CMK (cell line): ENCODE measurements around the gene SLC4A7.
"Not testable (repeated sequence)": the region's sequence is repeated elsewhere in the genome, so short reads cannot be mapped to it uniquely, and the experiment has no call there.

Experiments used
- DNase-seq: peaks from one replicate; pipeline ENCODE4 v3.0.0-alpha.2; 2010; ENCODE audit warnings: low read depth

Gene SLC4A7

GRCh38 chr3:27358372-27358771, 125.8 kb downstream of the SLC4A7 start:
- DNase-seq, result no peak

DNA sequence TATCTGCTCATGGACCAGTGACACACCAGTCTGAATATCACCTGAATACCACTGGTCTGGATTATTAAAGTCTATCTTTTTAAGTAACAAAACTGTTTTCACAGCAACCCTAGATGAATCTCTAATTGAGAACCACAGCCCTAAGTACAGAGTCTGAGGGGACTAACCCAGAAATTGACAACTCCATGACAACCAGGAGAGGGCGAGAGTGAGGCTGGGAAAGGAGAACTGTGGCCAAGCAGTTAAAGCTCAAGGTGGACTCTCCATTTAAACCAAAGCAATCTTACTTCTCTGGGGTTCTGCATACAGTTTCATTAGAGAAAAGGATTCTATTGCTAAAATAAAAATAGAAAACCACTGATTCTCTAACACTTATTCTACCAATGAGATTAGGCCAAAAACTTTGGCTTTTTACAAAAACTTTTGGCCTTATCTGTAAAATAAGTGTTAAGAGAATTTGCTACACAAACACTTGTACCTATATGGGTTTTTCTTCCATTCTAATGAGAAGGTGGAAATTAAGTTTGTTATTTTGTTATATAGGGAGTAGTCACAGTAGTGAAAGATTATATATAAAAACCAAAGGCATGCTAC, 126.4 kb downstream of the SLC4A7 start:
- peak; percentile 31 for DNase-seq

- DNase-seq, result no peak
These were observed 127.2 kb downstream of the SLC4A7 start for GRCh38 chr3:27356976-27357375.

- no peak for DNase-seq
These were observed 129.5 kb downstream of the SLC4A7 start for GRCh38 chr3:27354588-27355203.

GRCh38 chr3:27354161-27354560, 130.0 kb downstream of the SLC4A7 start:
- no peak for DNase-seq

DNA sequence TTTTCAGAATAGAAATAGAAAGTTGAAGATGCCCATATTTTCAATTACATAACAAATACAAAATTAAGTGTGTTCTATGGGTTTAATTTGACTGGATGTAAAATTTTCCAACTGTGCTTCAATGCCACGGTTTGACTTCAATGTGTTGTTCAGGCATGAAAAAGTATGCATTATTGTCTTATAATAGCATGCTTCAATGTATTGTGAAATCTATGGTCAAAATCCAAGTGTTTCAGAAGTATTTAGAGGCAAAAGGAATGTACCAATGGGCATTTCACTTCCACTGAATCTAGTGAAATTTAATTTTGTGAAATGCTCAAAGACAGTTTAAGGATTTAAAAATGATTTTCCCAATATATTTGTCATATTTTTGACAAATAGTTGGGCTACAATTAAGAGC, 131.0 kb downstream of the SLC4A7 start:
- DNase-seq, result no peak

GRCh38 chr3:27352047-27352446, 132.1 kb downstream of the SLC4A7 start:
- DNase-seq, result no peak

GRCh38 chr3:27349832-27350231, 134.4 kb downstream of the SLC4A7 start:
- no peak for DNase-seq

DNA sequence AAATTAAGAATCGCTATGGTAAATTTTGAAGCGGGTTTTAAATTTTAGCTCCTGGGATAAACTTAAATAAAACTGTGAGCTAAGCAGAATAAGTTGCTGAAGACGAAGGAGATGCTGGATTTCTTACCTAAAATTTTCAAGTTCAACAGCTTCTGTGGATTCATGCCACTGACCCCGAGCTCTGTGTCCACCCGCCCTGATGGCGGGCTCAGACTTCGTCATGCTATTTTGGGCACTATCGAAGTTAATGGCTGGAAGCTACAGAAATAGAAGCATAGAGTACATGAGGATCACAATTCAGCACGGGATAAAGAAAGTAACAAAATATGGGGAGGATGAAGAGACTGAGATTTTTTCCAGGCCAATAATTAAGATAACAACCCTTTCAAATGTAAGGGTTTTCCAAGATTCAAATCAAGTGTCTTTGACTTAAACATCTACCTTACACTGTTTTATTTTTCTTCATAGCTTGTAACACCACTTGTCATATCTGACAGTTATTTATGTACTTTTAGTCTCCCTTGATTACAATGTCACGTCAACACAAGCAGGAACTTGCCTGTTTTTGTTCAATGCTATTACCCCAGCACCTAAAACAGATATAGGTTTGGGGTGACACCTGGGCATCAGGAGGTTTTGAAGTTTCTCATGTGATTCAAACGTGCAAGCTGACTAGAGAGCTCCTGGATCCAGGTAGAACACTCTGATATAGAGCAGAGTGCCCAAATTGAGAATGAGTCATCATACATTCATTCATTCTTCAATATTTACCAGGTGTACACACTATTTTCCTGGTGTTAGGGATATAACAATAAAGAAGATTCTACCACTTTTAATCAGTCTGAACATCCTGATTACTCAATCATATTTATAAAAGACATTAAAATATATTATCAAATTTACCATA, 138.0 kb downstream of the SLC4A7 start:
- no peak for DNase-seq

DNA sequence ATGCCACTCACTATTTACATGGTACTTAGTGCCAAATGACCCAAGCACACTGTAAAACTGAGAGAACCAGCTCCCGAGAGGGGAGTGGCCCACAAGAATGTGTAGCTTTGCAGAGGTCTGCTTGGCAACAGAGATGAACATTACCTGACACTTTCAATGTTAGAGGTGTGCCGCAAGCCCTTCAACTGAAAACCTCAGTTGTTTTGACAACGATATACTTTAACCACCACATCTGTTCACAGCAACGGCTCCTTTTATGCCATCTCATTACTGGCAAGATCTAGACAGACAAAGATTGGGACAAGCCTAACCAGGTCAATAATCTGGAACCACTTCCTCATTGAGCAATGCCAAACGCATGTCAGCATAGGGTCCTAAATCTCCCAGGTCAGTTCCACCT, 138.7 kb downstream of the SLC4A7 start:
- DNase-seq, result no peak

GRCh38 chr3:27345045-27345444, 139.1 kb downstream of the SLC4A7 start:
- no peak for DNase-seq

DNA sequence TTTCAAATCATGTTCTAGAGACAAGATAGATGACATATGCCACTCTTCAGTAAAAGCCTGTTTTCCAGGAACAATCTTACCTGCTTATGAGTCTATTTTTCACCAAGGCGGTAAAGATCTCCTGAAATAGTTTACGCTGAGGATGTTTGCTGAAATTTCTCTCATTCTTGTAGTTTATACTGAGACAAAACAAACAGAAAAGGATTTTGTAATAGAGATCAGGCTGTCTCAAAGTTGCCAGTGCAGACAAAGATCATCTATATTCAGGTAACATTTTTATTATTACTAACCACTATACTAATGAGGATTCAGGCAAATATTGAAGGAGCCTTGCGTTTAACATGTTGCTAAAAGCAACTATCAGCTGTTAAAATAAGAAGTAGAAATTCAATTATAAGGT, 140.0 kb downstream of the SLC4A7 start:
- no peak for DNase-seq

- no peak for DNase-seq
These were observed 141.9 kb downstream of the SLC4A7 start for GRCh38 chr3:27342267-27342666.

DNA sequence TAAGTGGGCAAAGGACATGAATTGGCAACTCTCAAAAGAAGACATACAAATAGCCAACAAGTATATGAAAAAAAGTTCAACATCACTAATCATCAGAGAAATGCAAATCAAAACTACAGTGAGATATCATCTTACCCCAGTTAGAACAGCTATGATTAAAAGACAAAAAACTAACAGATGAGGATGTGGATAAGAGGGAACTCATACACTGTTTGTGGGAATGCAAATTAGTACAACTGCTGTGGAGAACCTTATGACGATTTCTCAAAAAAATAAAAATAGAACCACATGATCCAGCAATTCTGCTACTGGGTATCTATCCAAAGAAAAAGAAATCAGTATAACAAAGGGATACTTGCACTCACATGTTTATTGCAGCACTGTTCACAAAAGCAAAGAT, 143.7 kb downstream of the SLC4A7 start:
- no peak for DNase-seq

GRCh38 chr3:27335571-27335970, 148.6 kb downstream of the SLC4A7 start:
- no peak for DNase-seq

DNA sequence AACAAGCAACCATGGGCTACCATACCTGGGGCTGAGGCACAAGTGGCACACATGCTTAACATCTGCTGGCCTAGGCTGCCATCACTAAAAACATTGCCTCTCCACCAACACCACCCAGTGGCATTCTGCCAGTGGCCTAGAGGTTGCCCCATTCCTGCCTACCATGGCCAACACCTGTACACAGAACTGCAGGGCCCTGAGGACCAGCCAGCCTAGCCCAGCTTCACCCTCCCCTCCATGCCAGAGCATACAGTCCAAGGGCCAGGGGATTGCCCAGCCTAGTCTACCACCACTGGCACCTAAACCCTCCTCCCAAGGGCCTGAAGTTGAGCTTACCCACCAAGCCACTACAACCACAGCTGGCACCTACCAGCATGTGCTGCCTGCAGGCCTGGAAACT, 150.3 kb downstream of the SLC4A7 start:
- DNase-seq, result no peak

DNA sequence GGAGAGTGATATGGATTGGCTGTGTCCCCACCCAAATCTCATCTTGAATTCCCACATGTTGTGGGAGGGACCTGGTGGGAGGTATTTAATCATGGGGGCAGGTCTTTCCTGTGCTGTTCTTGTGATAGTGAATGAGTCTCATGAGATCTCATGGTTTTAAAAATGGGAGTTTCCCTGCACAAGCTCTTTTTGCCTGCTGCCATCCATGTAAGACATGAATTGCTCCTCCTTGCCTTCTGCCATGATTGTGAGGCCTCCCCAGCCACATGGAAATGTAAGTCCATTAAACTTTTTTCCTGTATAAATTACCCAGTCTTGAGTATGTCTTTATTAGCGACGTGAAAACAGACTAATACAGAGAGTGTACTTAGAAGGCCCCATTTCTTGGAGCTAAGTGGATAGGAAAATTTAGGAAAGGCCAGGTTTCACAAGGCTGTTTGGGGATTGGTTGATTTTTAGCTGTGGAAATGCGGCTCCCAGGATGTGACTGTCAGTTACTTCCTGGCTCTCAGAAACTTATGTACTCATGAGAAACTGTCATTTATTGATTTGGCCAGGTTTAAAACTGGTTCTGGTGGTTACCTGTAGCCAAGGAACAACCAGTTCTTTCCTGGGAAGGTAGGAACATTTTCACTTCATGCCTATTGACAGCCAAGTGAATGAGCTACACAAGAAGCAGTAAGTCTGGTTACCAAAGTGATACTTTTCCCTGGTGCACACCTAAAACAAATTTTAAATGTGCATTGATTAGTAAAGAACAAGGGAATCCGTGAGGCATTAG, 155.0 kb downstream of the SLC4A7 start:
- DNase-seq, result not testable (repeated sequence)

- no peak for DNase-seq
These were observed 157.3 kb downstream of the SLC4A7 start for GRCh38 chr3:27326629-27327545.

- DNase-seq, result no peak
These were observed 158.0 kb downstream of the SLC4A7 start for GRCh38 chr3:27326202-27326601.

DNA sequence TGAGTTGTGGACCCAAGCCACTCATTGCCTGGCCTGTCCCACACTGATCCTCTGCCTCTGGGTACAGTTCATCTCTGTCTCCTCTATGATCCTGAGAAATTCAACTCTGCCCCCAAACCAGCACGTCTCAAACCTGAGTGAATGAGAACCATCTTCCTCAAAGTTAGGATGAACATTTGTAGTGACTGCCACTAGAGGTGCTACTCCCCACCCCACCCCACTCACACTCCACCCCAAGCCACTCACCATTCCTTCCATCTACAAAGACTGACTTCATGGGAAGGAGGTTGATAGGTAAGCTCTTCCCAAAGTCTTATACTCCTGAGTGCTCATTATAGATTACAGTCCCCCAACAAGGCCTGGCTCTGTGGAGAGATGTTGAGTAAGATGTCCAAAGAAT, 158.8 kb downstream of the SLC4A7 start:
- no peak for DNase-seq

DNA sequence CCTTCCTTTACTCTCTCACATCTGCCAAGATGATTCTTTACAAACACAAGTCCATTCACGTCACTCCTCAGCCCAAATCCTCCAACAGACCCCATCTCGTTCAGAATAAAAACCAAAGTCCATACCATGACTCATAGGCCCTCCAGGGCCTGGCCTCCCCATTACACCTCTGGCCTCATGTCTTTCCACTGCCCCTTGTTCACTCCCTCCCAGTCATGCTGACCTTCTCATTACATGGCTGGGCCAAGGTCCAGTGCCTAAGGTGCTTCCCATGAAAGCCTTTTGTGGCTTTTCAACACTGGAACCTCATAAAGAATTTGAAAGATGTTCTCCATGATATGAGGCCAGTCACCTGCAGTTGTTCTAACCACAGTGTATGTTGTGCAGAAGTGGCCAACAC, 159.5 kb downstream of the SLC4A7 start:
- no peak for DNase-seq
